Thymus (tissue), 11 donors: ENCODE results near the gene FLRT2. TPM values are rescaled to one million over a fixed set of nuclear protein-coding genes. Genes with fewer than 3 reads are reported as not detected.
A peak's percentile ranks its signal among the peaks of the same experiment; 100 is the strongest.

Experiments
- DNase-seq, 9 donors: peaks; one replicate each; pipeline ENCODE4 v3.0.0-alpha.2; 2013; ENCODE audit warnings: low spot score in 9 of 9, low read depth in 6 of 9, missing footprints in 1 of 9
- H3K27ac ChIP-seq, 2 donors: one replicate each; pipeline ENCODE4 v1.5.1; 2013; ENCODE audit warnings: control low read depth in 1 of 2, low read depth in 1 of 2, low read length in 1 of 2, mild to moderate bottlenecking in 1 of 2, moderate library complexity in 1 of 2
- H3K27me3 ChIP-seq, 2 donors: one replicate each; pipeline ENCODE4 v1.5.1; 2013; ENCODE audit warnings: low read length in 1 of 2; ENCODE audit not compliant: control insufficient read depth in 2 of 2, insufficient read depth in 1 of 2
- H3K36me3 ChIP-seq, 2 donors: one replicate each; pipeline ENCODE4 v1.5.1; 2013; ENCODE audit warnings: low read length in 1 of 2, mild to moderate bottlenecking in 1 of 2, moderate library complexity in 1 of 2; ENCODE audit not compliant: control insufficient read depth in 2 of 2, insufficient read depth in 2 of 2
- H3K4me1 ChIP-seq, 2 donors: one replicate each; pipeline ENCODE4 v1.5.1; 2013; ENCODE audit warnings: low read length in 2 of 2; ENCODE audit not compliant: control insufficient read depth in 2 of 2, insufficient read depth in 2 of 2
- H3K4me3 ChIP-seq, 2 donors: one replicate each; pipeline ENCODE4 v1.5.1; 2013; ENCODE audit warnings: low read length in 2 of 2, control low read depth in 1 of 2, mild to moderate bottlenecking in 1 of 2
- H3K9me3 ChIP-seq, 2 donors: one replicate each; pipeline ENCODE4 v1.5.1; 2013; ENCODE audit warnings: low read length in 1 of 2, mild to moderate bottlenecking in 1 of 2; ENCODE audit not compliant: control insufficient read depth in 2 of 2, insufficient read depth in 1 of 2
- WGBS: extraction: QIAGEN DNeasy Blood & Tissue Kit; methylation state at CpG from one replicate; pipeline ENCODE4 v1.1.7; 2013; 5-methylcytosine and 5-hydroxymethylcytosine counted together
- polyA plus RNA-seq: library from polyadenylated mRNA; stranded (reverse); fragments of 200-250 nt; gene quantifications from one replicate; pipeline ENCODE4 v1.2.3, GENCODE V29; 2013
- total RNA-seq: library from RNA; stranded (reverse); fragments of 120-200 nt; gene quantifications from one replicate; pipeline ENCODE4 v1.2.4, GENCODE V29; 2013
- donor health status: healthy.

The FLRT2 gene
- total and polyA plus RNA-seq, 2 donors: 1.8 to 8.9 TPM

DNA sequence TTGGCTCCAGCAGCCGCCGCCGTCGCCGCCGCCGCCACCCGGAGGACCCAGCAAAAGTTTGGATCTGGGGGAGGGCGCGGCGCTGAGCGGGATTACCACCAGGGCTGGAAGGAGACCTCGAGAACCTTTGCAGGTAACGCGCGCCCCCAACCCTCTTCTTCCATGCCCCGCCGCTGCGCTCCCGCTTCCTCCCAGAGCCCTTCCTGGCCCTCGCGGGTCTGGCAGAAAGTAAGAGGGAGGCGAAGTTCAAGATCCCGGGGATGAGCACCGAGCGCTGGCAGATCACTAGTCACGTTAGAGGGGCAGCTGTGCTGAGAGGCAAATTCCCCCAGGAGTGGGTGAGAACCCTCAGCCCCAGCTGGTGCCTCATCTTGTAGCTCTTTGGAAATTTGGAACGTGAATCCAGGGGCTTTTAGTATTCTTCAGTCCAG is 3.9 kb downstream of the FLRT2 start:
- H3K36me3 ChIP-seq: no peaks in the 10 kb centered on the region
- H3K27ac ChIP-seq: no peak overlapping the region
- H3K9me3 ChIP-seq: no peaks in the 10 kb centered on the region
- H3K4me3 ChIP-seq: peak overlapping the region; percentile 11 to 27
- peaks cover 59 to 74% of the 10 kb centered on the region in 2 donors for H3K27me3 ChIP-seq
- 2% methylated on average over 28 of the region's 28 CpGs for WGBS
- H3K4me1 ChIP-seq: peaks cover 0 to 31% of the 10 kb centered on the region in 2 donors
- DNase-seq: no peak

GRCh38 chr14:85534458-85535293 is 4.7 kb downstream of the FLRT2 start:
- WGBS: 12% methylated on average over 28 of the region's 28 CpGs
- H3K9me3 ChIP-seq: no peaks in the 10 kb centered on the region
- peaks cover 0 to 29% of the 10 kb centered on the region in 2 donors for H3K4me1 ChIP-seq
- DNase-seq: no peak
- no peak overlapping the region for H3K27ac ChIP-seq
- peak overlapping the region in 1 of 2 donors; percentile 27 for H3K4me3 ChIP-seq
- H3K27me3 ChIP-seq: peaks cover 53 to 66% of the 10 kb centered on the region in 2 donors
- no peaks in the 10 kb centered on the region for H3K36me3 ChIP-seq

DNA sequence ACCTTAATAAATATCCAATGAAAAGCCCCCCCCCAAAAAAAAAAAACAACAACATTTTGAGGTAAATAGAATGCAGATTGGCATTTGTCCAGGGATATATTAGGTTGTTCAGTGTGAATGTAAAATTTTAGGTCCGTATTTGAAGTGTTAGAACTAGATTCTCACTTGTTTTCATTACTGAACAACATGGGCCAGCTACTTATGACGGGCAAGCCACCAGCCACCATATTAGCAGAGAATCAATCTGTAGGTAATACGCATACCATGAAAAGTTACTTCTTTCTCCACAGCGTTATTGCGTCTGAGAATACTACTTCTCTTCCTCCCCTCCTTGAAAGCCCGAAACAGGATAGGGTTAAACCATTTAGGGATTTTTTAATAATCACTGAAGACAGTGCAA is 5.4 kb downstream of the FLRT2 start:
- peaks cover 0 to 22% of the 10 kb centered on the region in 2 donors for H3K4me1 ChIP-seq
- no peak overlapping the region for H3K27ac ChIP-seq
- H3K27me3 ChIP-seq: peaks cover 46 to 59% of the 10 kb centered on the region in 2 donors
- WGBS: 72% methylated on average over 6 of the region's 6 CpGs
- H3K4me3 ChIP-seq: peak overlapping the region in 1 of 2 donors; percentile 27
- DNase-seq: no peak
- no peaks in the 10 kb centered on the region for H3K36me3 ChIP-seq
- H3K9me3 ChIP-seq: no peaks in the 10 kb centered on the region

- DNase-seq: no peak
- Histone ChIP-seq H3K9me3 (no peaks in the 10 kb centered on the region), H3K27ac (peak overlapping the region in 1 of 2 donors; percentile 7), H3K36me3 (no peaks in the 10 kb centered on the region), H3K27me3 (peaks cover 37 to 51% of the 10 kb centered on the region in 2 donors), H3K4me3 (no peak overlapping the region), H3K4me1 (peaks cover 0 to 18% of the 10 kb centered on the region in 2 donors)
- WGBS: 62% methylated on average over 8 of the region's 8 CpGs
Measured at GRCh38 chr14:85535991-85536832, 6.3 kb downstream of the FLRT2 start.

DNA sequence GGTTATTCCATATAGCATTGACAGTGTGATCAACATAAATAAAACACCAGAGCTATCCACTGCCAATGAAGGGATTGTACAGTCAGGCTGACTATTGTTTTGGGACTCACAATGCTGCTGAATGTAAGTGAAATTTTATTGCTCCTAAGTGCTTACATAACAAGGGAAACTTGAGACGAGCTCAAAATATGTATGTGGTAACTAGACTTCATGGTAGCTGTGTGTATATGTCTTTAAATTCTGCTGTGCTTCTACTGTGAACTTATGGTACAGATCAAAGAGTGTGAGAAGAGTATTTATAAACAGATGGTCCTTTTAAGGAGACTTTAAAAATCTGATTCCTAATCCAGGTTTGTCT is 6.9 kb downstream of the FLRT2 start:
- Histone ChIP-seq H3K27ac (no peak overlapping the region), H3K27me3 (peaks cover 31 to 45% of the 10 kb centered on the region in 2 donors), H3K4me3 (no peak overlapping the region), H3K36me3 (no peaks in the 10 kb centered on the region), H3K4me1 (peaks cover 0 to 13% of the 10 kb centered on the region in 2 donors), H3K9me3 (no peaks in the 10 kb centered on the region)
- no peak for DNase-seq
- 77% methylated on average over 1 of the region's 1 CpG for WGBS

DNA sequence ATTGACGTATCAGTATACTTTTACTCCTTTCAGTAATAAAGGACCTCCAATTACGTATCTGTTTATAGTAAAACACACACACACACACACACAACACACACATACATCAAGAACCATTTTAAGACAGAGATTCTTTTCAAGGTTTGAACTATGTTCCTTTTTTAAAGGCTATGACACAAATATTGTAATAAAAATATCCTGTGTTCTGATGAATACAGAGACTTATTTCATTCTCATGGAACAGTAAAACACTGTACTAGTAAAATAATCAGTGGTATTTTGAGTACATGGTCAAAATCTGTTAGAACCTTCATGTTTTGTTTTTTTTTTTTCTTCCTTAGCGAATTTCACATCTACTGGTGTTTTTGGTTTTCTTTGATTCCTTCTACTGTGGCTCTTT is 7.6 kb downstream of the FLRT2 start:
- Histone ChIP-seq H3K4me1 (peaks cover 0 to 6% of the 10 kb centered on the region in 2 donors), H3K4me3 (no peak overlapping the region), H3K27ac (no peak overlapping the region), H3K27me3 (peaks cover 24 to 37% of the 10 kb centered on the region in 2 donors), H3K9me3 (no peaks in the 10 kb centered on the region), H3K36me3 (no peaks in the 10 kb centered on the region)
- 92% methylated on average over 3 of the region's 3 CpGs for WGBS
- no peak for DNase-seq

- no peak overlapping the region for H3K27ac ChIP-seq
- no peak overlapping the region for H3K4me3 ChIP-seq
- H3K9me3 ChIP-seq: no peaks in the 10 kb centered on the region
- no peaks in the 10 kb centered on the region for H3K36me3 ChIP-seq
- H3K4me1 ChIP-seq: no peaks in the 10 kb centered on the region
- 94% methylated on average over 2 of the region's 2 CpGs for WGBS
- no peak for DNase-seq
- peaks cover 13 to 26% of the 10 kb centered on the region in 2 donors for H3K27me3 ChIP-seq
Measured at GRCh38 chr14:85538636-85539035, 8.7 kb downstream of the FLRT2 start.

DNA sequence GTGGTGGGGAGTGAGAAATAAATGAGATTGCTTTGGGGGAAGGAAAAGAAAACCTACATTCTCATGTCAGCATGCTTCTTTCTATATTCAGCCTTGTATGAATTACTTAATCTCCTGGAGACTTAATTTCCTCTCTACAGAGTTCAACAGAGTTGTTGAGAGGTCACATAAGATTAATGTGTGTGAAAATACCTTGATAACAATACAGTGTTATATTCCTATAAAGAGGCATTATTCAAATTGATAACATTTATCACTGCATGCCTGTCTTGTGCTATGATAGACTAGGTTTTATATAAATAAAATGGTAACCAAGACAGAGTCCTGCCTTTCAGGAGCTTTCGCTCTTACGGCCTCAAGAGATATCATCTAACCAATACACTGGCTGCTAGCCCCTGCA is 9.6 kb downstream of the FLRT2 start:
- 97% methylated on average over 2 of the region's 2 CpGs for WGBS
- Histone ChIP-seq H3K36me3 (no peaks in the 10 kb centered on the region), H3K4me3 (no peak overlapping the region), H3K4me1 (no peaks in the 10 kb centered on the region), H3K27ac (no peak overlapping the region), H3K27me3 (peaks cover 8 to 18% of the 10 kb centered on the region in 2 donors), H3K9me3 (no peaks in the 10 kb centered on the region)
- DNase-seq: no peak

DNA sequence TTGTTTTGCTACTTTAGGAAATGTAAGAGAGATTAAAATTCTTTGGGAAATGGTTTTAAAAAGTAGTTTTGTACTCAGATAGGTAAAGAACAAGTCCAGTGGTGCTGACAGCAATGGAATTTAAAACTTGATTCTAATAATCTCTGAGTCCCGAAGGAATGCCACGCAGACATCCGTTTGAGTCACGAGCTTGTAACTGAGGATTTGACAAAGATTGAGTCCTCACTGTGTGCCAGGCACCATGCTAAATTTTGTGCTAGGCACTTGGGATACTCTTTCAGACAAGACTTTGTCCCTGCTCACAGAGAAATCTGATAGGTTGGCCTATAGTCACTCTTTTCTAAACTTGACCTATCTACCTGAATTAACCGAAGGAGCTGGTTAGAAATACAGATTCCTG is 12.7 kb downstream of the FLRT2 start:
- 96% methylated on average over 5 of the region's 5 CpGs for WGBS

More for the DNA sequence above, 12.7 kb downstream of the FLRT2 start:
- no peaks in the 10 kb centered on the region for H3K4me1 ChIP-seq
- no peak overlapping the region for H3K27ac ChIP-seq
- DNase-seq: no peak
- no peaks in the 10 kb centered on the region for H3K27me3 ChIP-seq
- H3K4me3 ChIP-seq: no peak overlapping the region
- no peaks in the 10 kb centered on the region for H3K9me3 ChIP-seq
- H3K36me3 ChIP-seq: no peaks in the 10 kb centered on the region
